OCI-LY3 (cell line): ENCODE measurements around the gene GNAQ.

Experiments used
- CTCF ChIP-seq: fragments of 200-600, 300-600 bp; sonication (generic); IDR thresholded peaks from 2 replicates; pipeline ENCODE4 v1.5.1; 2014; ENCODE audit warnings: antibody characterized with exemption, low read length, low read depth
- EZH2phosphoT487 ChIP-seq: fragments of 200-600 bp; shearing (Covaris generic); IDR thresholded peaks from 2 replicates; pipeline ENCODE4 v1.6.1; 2018; ENCODE audit warnings: antibody characterized with exemption, mixed run types, low read depth

- TF ChIP-seq CTCF: no peak
- TF ChIP-seq EZH2phosphoT487: no peak
Observed at GRCh38 chr9:77876091-77876490, 155.5 kb downstream of the GNAQ start.
